OCI-LY7 (cell line): ENCODE results near the gene INSC.

ENCODE experiments used
- CTCF ChIP-seq: fragments of 200-600 bp; sonication (generic); conservative IDR thresholded peaks from 2 replicates; pipeline ENCODE4 v1.5.1; 2014; ENCODE audit warnings: mild to moderate bottlenecking, antibody characterized with exemption, low read length, moderate library complexity, mixed read lengths
- EZH2phosphoT487 ChIP-seq: fragments of 200-600 bp; sonication (generic); IDR thresholded peaks from 2 replicates; pipeline ENCODE4 v1.6.1; 2018; ENCODE audit warnings: low read depth, borderline replicate concordance, mild to moderate bottlenecking, mixed run types, antibody characterized with exemption, low read length, moderate library complexity, mixed read lengths

- no peak for TF ChIP-seq CTCF
- TF ChIP-seq EZH2phosphoT487, result no peak
Measured at GRCh38 chr11:15293975-15294620, 179.4 kb downstream of the INSC start.
